CD4-positive, alpha-beta T cell (primary cell): ENCODE data around the gene NFIA. TPM values are rescaled to one million over a fixed set of nuclear protein-coding genes. Genes with fewer than 3 reads are reported as not detected.

Experiments used
- ATAC-seq: fragments of 200-7000 bp; cut with Tn5 transposase; one replicate; pipeline ENCODE4 v1.10.0; 2022; ENCODE audit warnings: mild to moderate bottlenecking; ENCODE audit not compliant: poor library complexity
- CTCF ChIA-PET: fragments of 350-600 bp; sonication (Branson Sonifier 250); formaldehyde crosslinking; loops from one replicate; lab custom pipeline; 2021; ENCODE audit warnings: antibody characterized with exemption, inconsistent platforms; lab: Charles Lee
- POLR2A ChIA-PET: fragments of 350-600 bp; sonication (Branson Sonifier 250); formaldehyde crosslinking; loops from one replicate; lab custom pipeline; 2021; ENCODE audit warnings: antibody characterized with exemption, inconsistent platforms; lab: Charles Lee
- DNase-seq, 14 experiments: peaks; one replicate each; pipeline ENCODE4 v3.0.0-alpha.2; 2013 to 2020; ENCODE audit warnings: mixed read lengths in 2 of 14
- H3K27ac ChIP-seq, 2 donors: one replicate each; pipeline versions ENCODE4 v1.5.1 to v1.7.0; 2013; ENCODE audit warnings: low read length in 2 of 2, low read depth in 1 of 2, mild to moderate bottlenecking in 1 of 2
- H3K27me3 ChIP-seq, 2 experiments: 1 replicate in 1 of 2; 2 replicates in 1 of 2; pipeline versions ENCODE4 v1.6.1 to v1.7.0; 2013; ENCODE audit warnings: low read length in 2 of 2, control low read depth in 1 of 2, mild to moderate bottlenecking in 1 of 2, moderate library complexity in 1 of 2; ENCODE audit not compliant: insufficient read depth in 2 of 2, control insufficient read depth in 1 of 2
- H3K36me3 ChIP-seq: one replicate; pipeline ENCODE4 v1.6.1; 2013; ENCODE audit warnings: low read length, control low read depth; ENCODE audit not compliant: insufficient read depth
- H3K4me1 ChIP-seq: one replicate; pipeline ENCODE4 v1.6.1; 2013; ENCODE audit warnings: low read length, control low read depth; ENCODE audit not compliant: insufficient read depth
- H3K4me3 ChIP-seq: one replicate; pipeline ENCODE4 v1.5.1; 2013; ENCODE audit warnings: mild to moderate bottlenecking, low read length, moderate library complexity
- H3K9me3 ChIP-seq, 2 experiments: 1 replicate in 1 of 2; 2 replicates in 1 of 2; pipeline versions ENCODE4 v1.6.1 to v1.7.0; 2013; ENCODE audit warnings: low read length in 2 of 2, mild to moderate bottlenecking in 2 of 2, control low read depth in 1 of 2, moderate library complexity in 1 of 2; ENCODE audit not compliant: control insufficient read depth in 1 of 2, insufficient read depth in 1 of 2
- H3K27ac Mint-ChIP-seq: one replicate; pipeline ENCODE4 v1.8.0; 2020; ENCODE audit warnings: mixed read lengths
- H3K27me3 Mint-ChIP-seq: one replicate; pipeline ENCODE4 v1.8.0; 2021; ENCODE audit warnings: mixed read lengths
- H3K36me3 Mint-ChIP-seq: one replicate; pipeline ENCODE4 v1.8.0; 2021; ENCODE audit warnings: low read depth, mixed read lengths
- H3K4me1 Mint-ChIP-seq: one replicate; pipeline ENCODE4 v1.8.0; 2021; ENCODE audit warnings: low read depth, mixed read lengths
- H3K4me3 Mint-ChIP-seq: one replicate; pipeline ENCODE4 v1.8.0; 2020; ENCODE audit warnings: mild to moderate bottlenecking, mixed read lengths
- H3K9me3 Mint-ChIP-seq: one replicate; pipeline ENCODE4 v1.8.0; 2020; ENCODE audit warnings: mixed read lengths
- intact Hi-C, 2 experiments: fragments of 100-400 bp; cut with DNase I in 1 of 2; cut with micrococcal nuclease in 1 of 2; formaldehyde crosslinking; loops; one replicate each; pipeline versions ENCODE4 v1.15.1 to v1.9.0; 2023 to 2025; cut with DNase I, micrococcal nuclease
- total RNA-seq, 174 experiments: library from RNA in 2 of 174; stranded (reverse) in 2 of 174; gene quantifications; one replicate each; pipeline ENCODE4 v1.2.3 and lab custom pipeline; 2021 to 2026
- TF ChIP-seq, protein P1 (sequence below): fragments of 200-600 bp; IDR thresholded peaks from one replicate; pipeline ENCODE4 v1.8.0; 2022; ENCODE audit warnings: antibody characterized with exemption, mild to moderate bottlenecking

NFIA gene
- total RNA-seq, 2 experiments from 2014 or later = 4.8 to 5.9 TPM

DNA sequence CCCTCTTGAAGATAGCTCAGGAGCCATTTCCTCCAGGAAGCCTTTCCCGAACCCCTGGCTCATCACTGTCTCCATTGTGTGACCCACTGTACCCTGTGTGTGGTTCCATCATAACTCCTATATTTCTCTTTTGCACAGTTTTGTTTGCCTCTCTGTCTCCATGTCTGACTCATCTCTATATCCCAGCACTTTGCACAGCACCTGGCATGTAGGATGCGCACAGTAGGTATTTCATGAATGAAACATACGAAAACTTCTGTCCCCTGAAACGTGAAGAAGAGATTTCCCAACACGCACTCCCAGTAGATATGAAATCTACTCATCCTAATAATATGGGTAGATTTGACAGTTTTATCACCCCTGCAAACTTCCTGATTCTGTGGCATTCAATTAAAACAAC is 275.2 kb downstream of the NFIA start:
- Mint-ChIP-seq H3K4me3 (no peak overlapping the region), H3K27ac (no peak overlapping the region), H3K27me3 (no peaks in the 10 kb centered on the region), H3K9me3 (no peaks in the 10 kb centered on the region), H3K36me3 (no peaks in the 10 kb centered on the region), H3K4me1 (no peaks in the 10 kb centered on the region)
- H3K27ac ChIP-seq = no peak overlapping the region
- no peak for ATAC-seq
- ChIA-PET CTCF (no interaction called here), POLR2A (no interaction called here)
- H3K4me3 ChIP-seq = no peak overlapping the region
- no peaks in the 10 kb centered on the region for H3K4me1 ChIP-seq
- H3K36me3 ChIP-seq = no peaks in the 10 kb centered on the region
- TF ChIP-seq, protein P1, sequence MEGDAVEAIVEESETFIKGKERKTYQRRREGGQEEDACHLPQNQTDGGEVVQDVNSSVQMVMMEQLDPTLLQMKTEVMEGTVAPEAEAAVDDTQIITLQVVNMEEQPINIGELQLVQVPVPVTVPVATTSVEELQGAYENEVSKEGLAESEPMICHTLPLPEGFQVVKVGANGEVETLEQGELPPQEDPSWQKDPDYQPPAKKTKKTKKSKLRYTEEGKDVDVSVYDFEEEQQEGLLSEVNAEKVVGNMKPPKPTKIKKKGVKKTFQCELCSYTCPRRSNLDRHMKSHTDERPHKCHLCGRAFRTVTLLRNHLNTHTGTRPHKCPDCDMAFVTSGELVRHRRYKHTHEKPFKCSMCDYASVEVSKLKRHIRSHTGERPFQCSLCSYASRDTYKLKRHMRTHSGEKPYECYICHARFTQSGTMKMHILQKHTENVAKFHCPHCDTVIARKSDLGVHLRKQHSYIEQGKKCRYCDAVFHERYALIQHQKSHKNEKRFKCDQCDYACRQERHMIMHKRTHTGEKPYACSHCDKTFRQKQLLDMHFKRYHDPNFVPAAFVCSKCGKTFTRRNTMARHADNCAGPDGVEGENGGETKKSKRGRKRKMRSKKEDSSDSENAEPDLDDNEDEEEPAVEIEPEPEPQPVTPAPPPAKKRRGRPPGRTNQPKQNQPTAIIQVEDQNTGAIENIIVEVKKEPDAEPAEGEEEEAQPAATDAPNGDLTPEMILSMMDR = no peak
- H3K9me3 ChIP-seq = no peaks in the 10 kb centered on the region
- H3K27me3 ChIP-seq = no peaks in the 10 kb centered on the region
- DNase-seq = no peak
- intact Hi-C loops = loop anchor here in 1 of 2 experiments (10.0 kb wide), 1 partner anchor 313 kb away; no protein-coding TSS in a partner anchor

DNA sequence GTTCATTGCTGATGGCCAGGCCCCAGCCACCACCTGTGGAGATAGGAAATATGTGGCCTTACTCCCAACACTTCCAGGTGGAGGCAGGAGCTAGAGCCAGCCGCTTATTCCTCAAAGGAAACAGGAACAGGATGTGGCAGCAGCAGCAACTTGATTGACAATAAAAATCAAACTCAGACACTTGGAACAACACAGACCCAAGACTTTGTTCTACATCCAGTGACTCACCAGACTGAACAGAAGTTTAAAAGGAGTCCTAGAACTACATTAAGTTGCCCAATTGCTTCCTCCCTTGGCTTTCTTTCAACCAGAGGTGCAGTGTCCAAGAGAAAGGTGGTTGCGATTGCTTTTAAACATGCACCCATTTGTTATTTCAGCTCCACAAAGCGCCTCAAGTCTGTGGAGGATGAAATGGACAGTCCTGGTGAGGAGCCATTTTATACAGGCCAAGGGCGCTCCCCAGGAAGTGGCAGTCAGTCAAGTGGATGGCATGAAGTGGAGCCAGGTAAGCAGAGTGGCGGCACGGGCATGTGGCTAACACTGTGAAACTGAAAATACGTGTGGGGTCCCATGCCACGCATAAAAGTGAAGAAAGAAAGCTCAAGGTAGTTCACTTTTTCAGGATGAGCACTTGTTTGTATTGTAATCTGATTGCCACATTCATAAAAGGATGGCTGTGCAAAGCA is 276.6 kb downstream of the NFIA start:
- Histone ChIP-seq H3K27me3 (no peaks in the 10 kb centered on the region), H3K9me3 (no peaks in the 10 kb centered on the region), H3K36me3 (no peaks in the 10 kb centered on the region), H3K4me1 (no peaks in the 10 kb centered on the region), H3K27ac (no peak overlapping the region), H3K4me3 (no peak overlapping the region)
- TF ChIP-seq, protein P1 = no peak
- H3K27ac Mint-ChIP-seq = no peak overlapping the region
- no peak for ATAC-seq
- no peak overlapping the region for H3K4me3 Mint-ChIP-seq
- no peak for DNase-seq
- no peaks in the 10 kb centered on the region for H3K9me3 Mint-ChIP-seq
- ChIA-PET POLR2A (no interaction called here), CTCF (interaction anchor here (0.7 kb wide), 1 partner anchor 60 kb away, joined by 3 read pairs; no protein-coding TSS in a partner anchor)
- intact Hi-C loops = loop anchor here in 1 of 2 experiments (10.0 kb wide), 1 partner anchor 314 kb away; no protein-coding TSS in a partner anchor
- no peaks in the 10 kb centered on the region for H3K4me1 Mint-ChIP-seq
- H3K36me3 Mint-ChIP-seq = no peaks in the 10 kb centered on the region
- H3K27me3 Mint-ChIP-seq = no peaks in the 10 kb centered on the region

DNA sequence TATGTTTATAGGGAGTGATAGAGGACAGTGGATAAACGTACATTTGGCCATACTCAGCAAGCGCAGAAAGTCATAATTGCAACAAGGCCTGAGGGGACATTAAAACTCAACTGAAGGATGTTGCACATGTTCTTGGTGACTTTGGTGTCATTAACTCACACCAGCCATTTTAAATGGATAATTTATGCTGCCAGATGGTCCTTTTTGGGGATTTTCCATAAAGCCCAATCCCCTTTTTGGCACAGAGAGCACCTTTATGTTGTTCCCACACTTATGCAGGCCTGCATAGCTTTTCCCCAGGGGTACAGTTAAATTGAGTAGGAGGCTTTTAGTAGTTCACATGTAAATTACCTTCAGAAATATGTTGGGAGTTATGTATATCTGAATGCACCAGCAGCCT is 279.6 kb downstream of the NFIA start:
- Histone ChIP-seq H3K27ac (no peak overlapping the region), H3K4me1 (no peaks in the 10 kb centered on the region), H3K9me3 (no peaks in the 10 kb centered on the region), H3K27me3 (no peaks in the 10 kb centered on the region), H3K36me3 (no peaks in the 10 kb centered on the region), H3K4me3 (no peak overlapping the region)
- intact Hi-C loops = no loop called here
- H3K4me1 Mint-ChIP-seq = no peaks in the 10 kb centered on the region
- DNase-seq = no peak
- ChIA-PET CTCF (no interaction called here), POLR2A (no interaction called here)
- no peaks in the 10 kb centered on the region for H3K27me3 Mint-ChIP-seq
- H3K27ac Mint-ChIP-seq = no peak overlapping the region
- no peak overlapping the region for H3K4me3 Mint-ChIP-seq
- H3K9me3 Mint-ChIP-seq = no peaks in the 10 kb centered on the region
- no peak for ATAC-seq
- TF ChIP-seq, protein P1 = no peak
- no peaks in the 10 kb centered on the region for H3K36me3 Mint-ChIP-seq
